OCI-LY1 (cell line): Measurements from ENCODE around the gene FBXL17.

Experiments
- H2AFZ ChIP-seq: fragments of 200-600 bp; sonication (generic), shearing (Covaris generic); 2 replicates; pipeline ENCODE4 v1.6.0; 2014; ENCODE audit warnings: antibody characterized with exemption, mild to moderate bottlenecking, low read length
- H3F3A ChIP-seq: fragments of 200-600 bp; sonication (generic), shearing (Covaris generic); 2 replicates; pipeline ENCODE4 v1.6.0; 2014; ENCODE audit warnings: mild to moderate bottlenecking, antibody characterized with exemption, low read length, moderate library complexity; ENCODE audit not compliant: insufficient read depth
- H3K27ac ChIP-seq: fragments of 200-600 bp; sonication (generic); 2 replicates; pipeline ENCODE4 v1.5.1; 2014; ENCODE audit warnings: low read length, mixed run types, mild to moderate bottlenecking, low read depth; ENCODE audit not compliant: poor library complexity, severe bottlenecking
- H3K27me3 ChIP-seq: fragments of 200-600 bp; sonication (generic); 2 replicates; pipeline ENCODE4 v1.6.0; 2014; ENCODE audit warnings: antibody characterized with exemption, mild to moderate bottlenecking, low read length, moderate library complexity; ENCODE audit not compliant: insufficient read depth
- H3K36me3 ChIP-seq: fragments of 200-600 bp; sonication (generic); 2 replicates; pipeline ENCODE4 v1.6.1; 2014; ENCODE audit warnings: mild to moderate bottlenecking, antibody characterized with exemption, low read length, moderate library complexity, mixed read lengths; ENCODE audit not compliant: insufficient read depth
- H3K4me1 ChIP-seq: fragments of 200-600 bp; sonication (generic); 2 replicates; pipeline ENCODE4 v1.5.1; 2014; ENCODE audit warnings: mild to moderate bottlenecking, low read length, moderate library complexity; ENCODE audit not compliant: insufficient read depth, severe bottlenecking
- H3K4me2 ChIP-seq: fragments of 200-600 bp; sonication (generic), shearing (Covaris generic); 2 replicates; pipeline ENCODE4 v1.6.1; 2014; ENCODE audit warnings: low read length
- H3K4me3 ChIP-seq: fragments of 200-600 bp; sonication (generic); 2 replicates; pipeline ENCODE4 v1.5.1; 2014; ENCODE audit warnings: low read length, low read depth, mild to moderate bottlenecking, mixed read lengths; ENCODE audit not compliant: poor library complexity, severe bottlenecking
- H3K79me2 ChIP-seq: fragments of 200-600 bp; shearing (Covaris generic); 2 replicates; pipeline ENCODE4 v1.6.1; 2016; ENCODE audit warnings: mixed run types, low read length, mixed read lengths; ENCODE audit not compliant: insufficient read depth
- H3K9ac ChIP-seq: fragments of 200-600 bp; sonication (generic), shearing (Covaris generic); 2 replicates; pipeline ENCODE4 v1.6.1; 2014; ENCODE audit warnings: mild to moderate bottlenecking, low read length, mixed read lengths
- H3K9me2 ChIP-seq: fragments of 200-600 bp; sonication (generic), shearing (Covaris generic); 2 replicates; pipeline ENCODE4 v1.6.1; 2014; ENCODE audit warnings: low read depth, mild to moderate bottlenecking, low read length, mixed read lengths
- H3K9me3 ChIP-seq: fragments of 200-600 bp; shearing (Covaris generic); 2 replicates; pipeline ENCODE4 v1.6.1; 2014; ENCODE audit warnings: low read length, mixed read lengths
- H4K20me1 ChIP-seq: fragments of 200-600 bp; sonication (generic), shearing (Covaris generic); 2 replicates; pipeline ENCODE4 v1.6.0; 2016; ENCODE audit warnings: mild to moderate bottlenecking, low read length; ENCODE audit not compliant: insufficient read depth
- CTCF ChIP-seq: fragments of 200-600 bp; sonication (generic), shearing (Covaris generic); IDR thresholded peaks from 2 replicates; pipeline ENCODE4 v1.5.1; 2017; ENCODE audit warnings: mild to moderate bottlenecking, antibody characterized with exemption, low read length, moderate library complexity, mixed read lengths
- EZH2 ChIP-seq: fragments of 200-600 bp; sonication (generic), shearing (Covaris generic); IDR thresholded peaks from 2 replicates; pipeline ENCODE4 v1.8.0; 2017; ENCODE audit warnings: borderline replicate concordance, mixed run types, mild to moderate bottlenecking, antibody characterized with exemption, low read length, moderate library complexity, mixed read lengths

Gene FBXL17

GRCh38 chr5:107915176-107915812 is 466.6 kb downstream of the FBXL17 start:
- no peak overlapping the region for H3K27ac ChIP-seq
- no peaks in the 10 kb centered on the region for H3K9me3 ChIP-seq
- no peaks in the 10 kb centered on the region for H3K4me1 ChIP-seq
- TF ChIP-seq CTCF (no peak), EZH2 (no peak)
- no peaks in the 10 kb centered on the region for H3K27me3 ChIP-seq
- no peak overlapping the region for H3K4me3 ChIP-seq
- no peaks in the 10 kb centered on the region for H3F3A ChIP-seq
- no peaks in the 10 kb centered on the region for H3K79me2 ChIP-seq
- no peak overlapping the region for H3K9ac ChIP-seq
- no peaks in the 10 kb centered on the region for H3K36me3 ChIP-seq
- H2AFZ ChIP-seq: no peak overlapping the region
- H3K4me2 ChIP-seq: no peak overlapping the region
- H3K9me2 ChIP-seq: no peaks in the 10 kb centered on the region
- H4K20me1 ChIP-seq: no peaks in the 10 kb centered on the region

GRCh38 chr5:107913494-107913893 is 468.4 kb downstream of the FBXL17 start:
- H3F3A ChIP-seq: no peaks in the 10 kb centered on the region
- H3K79me2 ChIP-seq: no peaks in the 10 kb centered on the region
- H3K27ac ChIP-seq: no peak overlapping the region
- no peaks in the 10 kb centered on the region for H3K27me3 ChIP-seq
- H3K9me3 ChIP-seq: no peaks in the 10 kb centered on the region
- no peaks in the 10 kb centered on the region for H4K20me1 ChIP-seq
- H3K4me1 ChIP-seq: no peaks in the 10 kb centered on the region
- H3K9ac ChIP-seq: no peak overlapping the region
- TF ChIP-seq CTCF: no peak
- TF ChIP-seq EZH2: no peak
- no peak overlapping the region for H3K4me2 ChIP-seq
- H3K36me3 ChIP-seq: no peaks in the 10 kb centered on the region
- H3K4me3 ChIP-seq: no peak overlapping the region
- H3K9me2 ChIP-seq: no peaks in the 10 kb centered on the region
- H2AFZ ChIP-seq: no peak overlapping the region

GRCh38 chr5:107900721-107901120 is 481.2 kb downstream of the FBXL17 start:
- Histone ChIP-seq H3K4me3 (no peak overlapping the region), H4K20me1 (no peaks in the 10 kb centered on the region), H3K27ac (no peak overlapping the region), H3K36me3 (no peaks in the 10 kb centered on the region), H3K9me2 (no peaks in the 10 kb centered on the region), H2AFZ (no peak overlapping the region), H3K9ac (no peak overlapping the region), H3K4me2 (no peak overlapping the region), H3K79me2 (no peaks in the 10 kb centered on the region), H3K9me3 (no peaks in the 10 kb centered on the region), H3K4me1 (no peaks in the 10 kb centered on the region), H3K27me3 (no peaks in the 10 kb centered on the region), H3F3A (no peaks in the 10 kb centered on the region)
- TF ChIP-seq CTCF: no peak
- no peak for TF ChIP-seq EZH2
